ENCODE results near the gene ASB3. TPM values are rescaled to one million over a fixed set of nuclear protein-coding genes. Genes with fewer than 3 reads are reported as not detected.

The ASB3 gene
- total RNA-seq, 1 experiment from 2014 or later = 12.9 TPM

- no peak for TF ChIP-seq CTCF (IDR thresholded peaks at IDR 0.05)
- no peaks in the 10 kb centered on the region for H3K36me3 ChIP-seq (ENCODE audit: control insufficient read depth, insufficient read depth, low read length)
- no TSS peak for BruUV-seq (replicated peaks)
- CTCF ChIA-PET = no interaction called here
- in situ Hi-C loops (cut with HindIII; ENCODE audit: low pct_unique_long_range_greater_than_20kb, low sequenced_read_pairs) = no loop called here
- H3K27me3 ChIP-seq (ENCODE audit: control insufficient read depth, insufficient read depth, low read length) = no peaks in the 10 kb centered on the region
- intact Hi-C loops (cut with micrococcal nuclease; ENCODE audit: unreplicated experiment) = no loop called here
- no peaks in the 10 kb centered on the region for H3K4me1 ChIP-seq (ENCODE audit: control insufficient read depth, insufficient read depth, low read length)
- H3K9me3 ChIP-seq (ENCODE audit: control insufficient read depth, insufficient read depth, low read depth, low read length) = no peaks in the 10 kb centered on the region
- POLR2A ChIA-PET = no interaction called here
- no peak overlapping the region for H3K27ac ChIP-seq (ENCODE audit: low read length)
- DNase-seq (ENCODE audit: low read depth, low spot score) (no peak), ATAC-seq (no peak)
- H3K4me3 ChIP-seq (ENCODE audit: low read depth in 2 of 2, low read length in 2 of 2) = no peak overlapping the region
Observed at GRCh38 chr2:53646788-53647187, 140.0 kb downstream of the ASB3 start.

GRCh38 chr2:53641290-53641689, 145.5 kb downstream of the ASB3 start:
- CTCF ChIA-PET = no interaction called here
- in situ Hi-C loops (cut with HindIII; ENCODE audit: low pct_unique_long_range_greater_than_20kb, low sequenced_read_pairs) = no loop called here

More at GRCh38 chr2:53641290-53641689, 145.5 kb downstream of the ASB3 start:
- Histone ChIP-seq H3K4me1 (ENCODE audit: control insufficient read depth, insufficient read depth, low read length) (no peaks in the 10 kb centered on the region), H3K9me3 (ENCODE audit: control insufficient read depth, insufficient read depth, low read depth, low read length) (no peaks in the 10 kb centered on the region), H3K27ac (ENCODE audit: low read length) (no peak overlapping the region), H3K36me3 (ENCODE audit: control insufficient read depth, insufficient read depth, low read length) (no peaks in the 10 kb centered on the region), H3K4me3 (ENCODE audit: low read depth in 2 of 2, low read length in 2 of 2) (no peak overlapping the region), H3K27me3 (ENCODE audit: control insufficient read depth, insufficient read depth, low read length) (no peaks in the 10 kb centered on the region)
- TF ChIP-seq TCF7L2 (IDR thresholded peaks at IDR 0.05; ENCODE audit: low read depth, low read length) (no peak), SIN3A (IDR thresholded peaks at IDR 0.05; ENCODE audit: borderline replicate concordance, insufficient read depth, low read depth, low read length) (no peak), POLR2AphosphoS5 (IDR thresholded peaks at IDR 0.05; ENCODE audit: low read depth, low read length) (no peak), REST (IDR thresholded peaks at IDR 0.05; ENCODE audit: insufficient read depth in 1 of 2, low read depth in 2 of 2, low read length in 1 of 2) (no peak), CTCF (IDR thresholded peaks at IDR 0.05) (no peak)
- no peak for DNase-seq (ENCODE audit: low read depth, low spot score)
- POLR2A ChIA-PET = no interaction called here
- intact Hi-C loops (cut with micrococcal nuclease; ENCODE audit: unreplicated experiment) = no loop called here
- ATAC-seq = no peak
- BruUV-seq (replicated peaks) = no TSS peak

Measured in Panc1 (cell line).